ENCODE results near the gene ATP6V1A. TPM values are rescaled to one million over a fixed set of nuclear protein-coding genes. Genes with fewer than 3 reads are reported as not detected.

Gene ATP6V1A
- total RNA-seq, 1 donor, result 81.0 TPM

DNA sequence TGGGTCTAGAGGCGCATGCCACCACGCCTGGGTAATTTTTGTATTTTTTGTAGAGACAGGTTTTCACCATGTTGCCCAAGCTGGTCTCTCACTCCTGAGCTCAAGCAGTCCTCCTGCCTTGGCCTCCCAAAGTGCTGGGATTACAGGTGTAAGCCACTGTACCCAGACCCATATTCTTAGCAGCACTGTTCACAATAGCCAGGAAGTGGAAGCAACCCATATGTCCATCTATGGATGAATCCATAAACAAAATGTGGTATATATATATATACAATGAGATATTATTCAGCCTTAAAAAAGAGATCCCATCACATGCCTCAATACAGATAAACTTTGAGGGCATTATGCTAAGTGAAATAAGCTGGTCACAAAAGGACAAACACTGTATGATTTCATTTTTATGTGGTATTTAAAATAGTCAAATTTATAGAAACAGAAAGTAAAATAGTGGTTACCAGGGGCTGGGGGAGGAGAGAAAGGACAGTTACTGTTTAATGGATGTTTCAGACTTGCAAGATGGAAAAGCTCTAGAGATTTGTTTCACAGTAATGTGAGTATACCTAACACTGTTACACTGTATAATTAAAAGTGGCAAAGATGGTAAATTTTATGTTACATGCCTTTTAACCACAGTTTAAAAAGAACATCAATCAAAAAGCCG lies 56.1 kb downstream of the ATP6V1A start:
- TF ChIP-seq, protein P1, sequence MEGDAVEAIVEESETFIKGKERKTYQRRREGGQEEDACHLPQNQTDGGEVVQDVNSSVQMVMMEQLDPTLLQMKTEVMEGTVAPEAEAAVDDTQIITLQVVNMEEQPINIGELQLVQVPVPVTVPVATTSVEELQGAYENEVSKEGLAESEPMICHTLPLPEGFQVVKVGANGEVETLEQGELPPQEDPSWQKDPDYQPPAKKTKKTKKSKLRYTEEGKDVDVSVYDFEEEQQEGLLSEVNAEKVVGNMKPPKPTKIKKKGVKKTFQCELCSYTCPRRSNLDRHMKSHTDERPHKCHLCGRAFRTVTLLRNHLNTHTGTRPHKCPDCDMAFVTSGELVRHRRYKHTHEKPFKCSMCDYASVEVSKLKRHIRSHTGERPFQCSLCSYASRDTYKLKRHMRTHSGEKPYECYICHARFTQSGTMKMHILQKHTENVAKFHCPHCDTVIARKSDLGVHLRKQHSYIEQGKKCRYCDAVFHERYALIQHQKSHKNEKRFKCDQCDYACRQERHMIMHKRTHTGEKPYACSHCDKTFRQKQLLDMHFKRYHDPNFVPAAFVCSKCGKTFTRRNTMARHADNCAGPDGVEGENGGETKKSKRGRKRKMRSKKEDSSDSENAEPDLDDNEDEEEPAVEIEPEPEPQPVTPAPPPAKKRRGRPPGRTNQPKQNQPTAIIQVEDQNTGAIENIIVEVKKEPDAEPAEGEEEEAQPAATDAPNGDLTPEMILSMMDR (IDR thresholded peaks at IDR 0.05; ENCODE audit: insufficient read depth, low read length), result no peak
- H3K4me3 ChIP-seq (ENCODE audit: low read depth, low read length), result no peak overlapping the region
- DNase-seq (ENCODE audit: low read depth), result no peak

- no peak for DNase-seq (ENCODE audit: low read depth)
- TF ChIP-seq, protein P1 (IDR thresholded peaks at IDR 0.05; ENCODE audit: insufficient read depth, low read length), result no peak
- no peak overlapping the region for H3K4me3 ChIP-seq (ENCODE audit: low read depth, low read length)
Measured at GRCh38 chr3:113804661-113805060, 57.8 kb downstream of the ATP6V1A start.

GRCh38 chr3:113805249-113805648 lies 58.4 kb downstream of the ATP6V1A start:
- TF ChIP-seq, protein P1 (IDR thresholded peaks at IDR 0.05; ENCODE audit: insufficient read depth, low read length), result no peak
- H3K4me3 ChIP-seq (ENCODE audit: low read depth, low read length), result no peak overlapping the region
- no peak for DNase-seq (ENCODE audit: low read depth)

GRCh38 chr3:113812854-113813253 lies 66.0 kb downstream of the ATP6V1A start:
- TF ChIP-seq, protein P1 (IDR thresholded peaks at IDR 0.05; ENCODE audit: insufficient read depth, low read length), result no peak
- no peak overlapping the region for H3K4me3 ChIP-seq (ENCODE audit: low read depth, low read length)
- DNase-seq (ENCODE audit: low read depth), result no peak

GRCh38 chr3:113819866-113820265 lies 73.0 kb downstream of the ATP6V1A start:
- TF ChIP-seq, protein P1 (IDR thresholded peaks at IDR 0.05; ENCODE audit: insufficient read depth, low read length), result no peak
- DNase-seq (ENCODE audit: low read depth), result no peak
- H3K4me3 ChIP-seq (ENCODE audit: low read depth, low read length), result no peak overlapping the region

GRCh38 chr3:113825090-113825489 lies 78.3 kb downstream of the ATP6V1A start:
- TF ChIP-seq, protein P1 (IDR thresholded peaks at IDR 0.05; ENCODE audit: insufficient read depth, low read length), result peak; percentile 35
- no peak for DNase-seq (ENCODE audit: low read depth)
- H3K4me3 ChIP-seq (ENCODE audit: low read depth, low read length), result no peak overlapping the region

DNA sequence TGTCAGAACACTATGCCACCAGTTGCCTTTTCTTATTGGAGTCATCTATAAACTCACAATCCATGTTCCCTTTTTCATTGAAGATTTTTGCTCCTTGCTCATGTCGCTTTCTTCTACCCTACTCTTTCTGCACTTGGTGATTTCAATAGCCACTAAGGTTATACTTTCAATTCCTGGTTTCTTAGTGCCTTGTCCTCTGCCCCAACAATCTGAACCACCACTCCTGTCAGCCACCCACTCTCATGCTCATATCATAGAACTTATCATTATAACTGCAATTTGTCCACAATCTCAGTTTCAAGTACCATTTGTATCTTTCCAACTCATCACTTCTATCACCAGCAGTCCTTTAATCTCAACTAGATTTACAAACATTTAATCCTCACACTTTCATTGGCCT lies 81.8 kb downstream of the ATP6V1A start:
- H3K4me3 ChIP-seq (ENCODE audit: low read depth, low read length), result no peak overlapping the region
- DNase-seq (ENCODE audit: low read depth), result no peak
- TF ChIP-seq, protein P1 (IDR thresholded peaks at IDR 0.05; ENCODE audit: insufficient read depth, low read length), result no peak

Measured in fibroblast of the aortic adventitia (primary cell).